PC-9 (cell line): ENCODE data around the gene TUT4. TPM values are rescaled to one million over a fixed set of nuclear protein-coding genes. Genes with fewer than 3 reads are reported as not detected.

ENCODE experiments used
- BruUV-seq: library from RNA; stranded (reverse); fragments of 400-500 nt; replicated peaks from 2 replicates; lab custom pipeline; 2021; lab: Mats Ljungman, UMichigan
- CTCF ChIA-PET: fragments of 300-600 bp; sonication (Branson Sonifier 250); formaldehyde crosslinking; loops from one replicate; lab custom pipeline; 2022; ENCODE audit warnings: antibody characterized with exemption; lab: Charles Lee
- POLR2A ChIA-PET: fragments of 300-600 bp; sonication (Branson Sonifier 250); formaldehyde crosslinking; loops from one replicate; lab custom pipeline; 2022; ENCODE audit warnings: antibody characterized with exemption; ENCODE audit not compliant: unreplicated experiment; lab: Charles Lee
- DNase-seq, 2 experiments: peaks; one replicate each; pipeline versions ENCODE4 v3.0.0 to v3.0.0-alpha.2; 2015 to 2022; ENCODE audit warnings: mixed read lengths in 1 of 2
- H2AFZ ChIP-seq: fragments of 200-600 bp; sonication (generic); 2 replicates; pipeline ENCODE4 v1.8.1; 2017; ENCODE audit warnings: antibody characterized with exemption
- H3F3A ChIP-seq: fragments of 200-600 bp; sonication (generic); 2 replicates; pipeline ENCODE4 v1.8.1; 2017; ENCODE audit warnings: antibody characterized with exemption, mild to moderate bottlenecking, low read depth; ENCODE audit not compliant: insufficient read depth
- H3K27ac ChIP-seq: fragments of 200-600 bp; sonication (generic); 2 replicates; pipeline ENCODE4 v1.6.1; 2016; ENCODE audit warnings: mixed run types
- H3K27me3 ChIP-seq: fragments of 200-600 bp; sonication (generic); 2 replicates; pipeline ENCODE4 v1.6.1; 2016; ENCODE audit warnings: low read depth, mixed run types; ENCODE audit not compliant: insufficient read depth
- H3K36me3 ChIP-seq: fragments of 200-600 bp; sonication (generic); 2 replicates; pipeline ENCODE4 v1.6.1; 2016; ENCODE audit warnings: low read depth, mixed run types
- H3K4me1 ChIP-seq: fragments of 200-600 bp; sonication (generic); replicated peaks from 2 replicates; pipeline ENCODE4 v1.6.1; 2016; ENCODE audit warnings: mixed run types; ENCODE audit not compliant: insufficient read depth
- H3K4me2 ChIP-seq: fragments of 200-600 bp; sonication (generic); 2 replicates; pipeline ENCODE4 v1.6.1; 2017; ENCODE audit warnings: mixed run types
- H3K4me3 ChIP-seq: fragments of 200-600 bp; sonication (generic); 2 replicates; pipeline ENCODE4 v1.6.1; 2016; ENCODE audit warnings: mixed run types
- H3K79me2 ChIP-seq: fragments of 200-600 bp; sonication (generic); 2 replicates; pipeline ENCODE4 v1.6.1; 2017; ENCODE audit warnings: low read depth, mixed run types
- H3K9me2 ChIP-seq: fragments of 200-600 bp; sonication (generic); 2 replicates; pipeline ENCODE4 v1.8.1; 2017; ENCODE audit warnings: mild to moderate bottlenecking; ENCODE audit not compliant: insufficient read depth
- H3K9me3 ChIP-seq: fragments of 200-600 bp; sonication (generic); 2 replicates; pipeline ENCODE4 v1.8.1; 2016; ENCODE audit warnings: low read depth; ENCODE audit not compliant: insufficient read depth
- H4K20me1 ChIP-seq: fragments of 200-600 bp; sonication (generic); 2 replicates; pipeline ENCODE4 v1.8.1; 2017; ENCODE audit not compliant: insufficient read depth
- CTCF ChIP-seq: fragments of 200-600 bp; sonication (generic); conservative IDR thresholded peaks from 2 replicates; pipeline ENCODE4 v1.6.1; 2017; ENCODE audit warnings: mixed run types, antibody characterized with exemption, mild to moderate bottlenecking, moderate library complexity
- EZH2 ChIP-seq: fragments of 200-600 bp; sonication (generic); IDR thresholded peaks from 2 replicates; pipeline ENCODE4 v1.8.0; 2017; ENCODE audit warnings: antibody characterized with exemption, low read depth
- intact Hi-C: fragments of 100-400 bp; cut with micrococcal nuclease; formaldehyde crosslinking; loops from one replicate; pipeline ENCODE4 v1.10.0; 2022; ENCODE audit not compliant: unreplicated experiment
- total RNA-seq: library from RNA; stranded (reverse); gene quantifications from 2 replicates; pipeline ENCODE4 v1.2.3, GENCODE V29; 2021

Gene TUT4
- total RNA-seq, 1 experiment from 2014 or later, result 78.3 TPM

DNA sequence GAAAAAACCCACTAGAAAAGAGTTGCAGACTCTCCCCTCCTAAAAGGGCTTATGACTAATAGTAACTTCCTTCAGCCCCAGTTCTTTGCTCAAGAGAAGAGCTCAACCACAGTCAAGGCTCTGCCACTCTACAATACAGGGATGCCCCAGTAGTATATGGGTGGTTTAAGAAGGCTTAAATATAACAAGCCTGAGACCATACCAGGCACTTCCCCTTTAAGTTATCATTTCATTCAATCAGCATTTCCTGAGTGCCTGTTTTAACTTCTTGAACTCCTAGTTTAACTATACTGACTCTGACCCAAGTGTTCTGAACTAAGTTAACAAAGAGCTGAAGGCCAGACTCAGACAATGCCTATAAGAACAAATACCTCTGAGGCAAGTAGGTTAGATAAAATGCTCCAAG, 128.7 kb downstream of the TUT4 start:
- H4K20me1 ChIP-seq, result no peaks in the 10 kb centered on the region; the same call in 1 of the 2 replicates
- H3K36me3 ChIP-seq, result peaks cover 11% of the 10 kb centered on the region
- H3F3A ChIP-seq, result peaks cover 30% of the 10 kb centered on the region
- no peak overlapping the region for H2AFZ ChIP-seq
- peaks cover 25% of the 10 kb centered on the region for H3K4me1 ChIP-seq
- no peak overlapping the region for H3K27ac ChIP-seq
- no peaks in the 10 kb centered on the region for H3K27me3 ChIP-seq
- H3K4me3 ChIP-seq, result no peak overlapping the region
- ChIA-PET POLR2A (interaction anchor here (0.6 kb wide), 1 partner anchor 129 kb away, joined by 17 read pairs; the partner anchor contains the start of gene TUT4), CTCF (no interaction called here)
- no peak overlapping the region for H3K4me2 ChIP-seq
- no peaks in the 10 kb centered on the region for H3K79me2 ChIP-seq
- BruUV-seq, result no TSS peak
- H3K9me2 ChIP-seq, result no peaks in the 10 kb centered on the region
- TF ChIP-seq EZH2 (no peak), CTCF (no peak)
- H3K9me3 ChIP-seq, result no peaks in the 10 kb centered on the region
- intact Hi-C loops, result loop anchor here (10.0 kb wide), 1 partner anchor 139 kb away; no protein-coding TSS in a partner anchor
- no peak for DNase-seq

GRCh38 chr1:52423771-52424170, 129.1 kb downstream of the TUT4 start:
- no peaks in the 10 kb centered on the region for H3K79me2 ChIP-seq
- peaks cover 11% of the 10 kb centered on the region for H3K36me3 ChIP-seq
- peaks cover 30% of the 10 kb centered on the region for H3F3A ChIP-seq
- no TSS peak for BruUV-seq
- POLR2A ChIA-PET, result interaction anchor here (0.6 kb wide), 1 partner anchor 129 kb away, joined by 17 read pairs; the partner anchor contains the start of gene TUT4
- no peak overlapping the region for H3K27ac ChIP-seq
- no peaks in the 10 kb centered on the region; the same call in 1 of the 2 replicates for H4K20me1 ChIP-seq
- H3K4me3 ChIP-seq, result no peak overlapping the region
- TF ChIP-seq CTCF, result no peak
- TF ChIP-seq EZH2, result no peak
- intact Hi-C loops, result loop anchor here (10.0 kb wide), 1 partner anchor 139 kb away; no protein-coding TSS in a partner anchor
- H3K27me3 ChIP-seq, result no peaks in the 10 kb centered on the region
- H3K4me2 ChIP-seq, result no peak overlapping the region
- H2AFZ ChIP-seq, result no peak overlapping the region
- CTCF ChIA-PET, result interaction anchor here (0.6 kb wide), 1 partner anchor 203 kb away, joined by 5 read pairs; no protein-coding TSS in a partner anchor
- no peaks in the 10 kb centered on the region for H3K9me2 ChIP-seq
- H3K9me3 ChIP-seq, result no peaks in the 10 kb centered on the region
- no peak for DNase-seq
- H3K4me1 ChIP-seq, result peaks cover 25% of the 10 kb centered on the region

GRCh38 chr1:52423055-52423454, 129.8 kb downstream of the TUT4 start:
- CTCF ChIA-PET, result no interaction called here
- no peak overlapping the region for H2AFZ ChIP-seq
- no TSS peak for BruUV-seq
- no peaks in the 10 kb centered on the region; the same call in 1 of the 2 replicates for H4K20me1 ChIP-seq
- H3K27ac ChIP-seq, result no peak overlapping the region
- H3K4me1 ChIP-seq, result peaks cover 25% of the 10 kb centered on the region
- H3K9me2 ChIP-seq, result no peaks in the 10 kb centered on the region
- TF ChIP-seq CTCF, result no peak
- TF ChIP-seq EZH2, result no peak
- H3F3A ChIP-seq, result peaks cover 36% of the 10 kb centered on the region
- intact Hi-C loops, result loop anchor here (10.0 kb wide), 1 partner anchor 138 kb away; no protein-coding TSS in a partner anchor
- POLR2A ChIA-PET, result no interaction called here
- no peak overlapping the region for H3K4me2 ChIP-seq
- DNase-seq, result no peak
- no peak overlapping the region for H3K4me3 ChIP-seq
- H3K9me3 ChIP-seq, result no peaks in the 10 kb centered on the region
- H3K27me3 ChIP-seq, result no peaks in the 10 kb centered on the region
- no peaks in the 10 kb centered on the region for H3K79me2 ChIP-seq
- peaks cover 15% of the 10 kb centered on the region for H3K36me3 ChIP-seq
